HCT116 (cell line): Measurements from ENCODE around the gene KIRREL3. TPM values are rescaled to one million over a fixed set of nuclear protein-coding genes. Genes with fewer than 3 reads are reported as not detected.

Source experiments
- ATAC-seq: fragments of 200-7000 bp; cut with Tn5 transposase; 2 replicates; pipeline ENCODE4 v1.9.1; 2020; ENCODE audit warnings: mild to moderate bottlenecking, moderate library complexity
- BruUV-seq: library from RNA; stranded (reverse); fragments of 400-500 nt; replicated peaks from 2 replicates; lab custom pipeline; 2021; lab: Mats Ljungman, UMichigan
- CTCF ChIA-PET: fragments of 300-600 bp; sonication (Branson Sonifier 250); formaldehyde crosslinking; loops from one replicate; lab custom pipeline; 2021; ENCODE audit warnings: antibody characterized with exemption; lab: Charles Lee
- POLR2A ChIA-PET: fragments of 300-600, 350-600 bp; sonication (Branson Sonifier 250); formaldehyde crosslinking; loops from one replicate; lab custom pipeline; 2021; ENCODE audit warnings: antibody characterized with exemption; lab: Charles Lee
- RAD21 ChIA-PET, 2 experiments: fragments of 300-600 bp; sonication (Branson Sonifier 250); formaldehyde crosslinking; loops; one replicate each; lab custom pipeline; 2023; ENCODE audit warnings: low total read pairs in 2 of 2; ENCODE audit not compliant: uncharacterized antibody in 2 of 2, unreplicated experiment in 2 of 2, low non-redundant PET in 1 of 2; lab: Charles Lee
- DNase-seq: peaks from one replicate; pipeline ENCODE4 v3.0.0-alpha.2; 2010; ENCODE audit warnings: low read depth, low spot score
- H2AFZ ChIP-seq: fragments of 200-600 bp; shearing (Covaris generic), sonication (generic); 2 replicates; pipeline ENCODE4 v1.6.1; 2017; ENCODE audit warnings: low read depth, mixed run types, mixed read lengths, antibody characterized with exemption, low read length; ENCODE audit not compliant: poor library complexity, severe bottlenecking
- H3K27ac ChIP-seq: 2 replicates; pipeline ENCODE4 v1.5.1; 2012; ENCODE audit warnings: low read depth, low read length
- H3K27me3 ChIP-seq: fragments of 200-600 bp; sonication (generic); 2 replicates; pipeline ENCODE4 v1.6.1; 2016; ENCODE audit warnings: mixed run types, low read length, mixed read lengths; ENCODE audit not compliant: insufficient read depth
- H3K36me3 ChIP-seq, 2 experiments: fragments of 200-500 bp in 1 of 2; fragments of 200-600 bp in 1 of 2; sonication (Bioruptor generic) in 1 of 2; sonication (generic) in 1 of 2; 2 replicates each; pipeline versions ENCODE4 v1.5.1 to v1.6.1; 2014 to 2016; ENCODE audit warnings: low read length in 2 of 2, inconsistent platforms in 1 of 2, mixed read lengths in 1 of 2, mixed run types in 1 of 2; ENCODE audit not compliant: insufficient read depth in 2 of 2, control insufficient read depth in 1 of 2
- H3K4me1 ChIP-seq, 2 experiments: fragments of 200-600 bp in 1 of 2; sonication (generic) in 1 of 2; 2 replicates each; pipeline versions ENCODE4 v1.5.1 to v1.6.1; 2012 to 2017; ENCODE audit warnings: low read length in 2 of 2, inconsistent platforms in 1 of 2, mild to moderate bottlenecking in 1 of 2, mixed read lengths in 1 of 2, mixed run types in 1 of 2, moderate library complexity in 1 of 2; ENCODE audit not compliant: insufficient read depth in 2 of 2, control insufficient read depth in 1 of 2
- H3K4me2 ChIP-seq: fragments of 200-600 bp; sonication (generic); 2 replicates; pipeline ENCODE4 v1.6.1; 2017; ENCODE audit warnings: mixed run types, low read length, mixed read lengths
- H3K4me3 ChIP-seq, 2 experiments: fragments of 200-600 bp in 1 of 2; sonication (generic) in 1 of 2; replicated peaks in 1 of 2; 2 replicates each; pipeline ENCODE4 v1.5.1; 2011 to 2016; ENCODE audit warnings: low read length in 2 of 2, control low read depth in 1 of 2, low read depth in 1 of 2, mild to moderate bottlenecking in 1 of 2, mixed read lengths in 1 of 2, mixed run types in 1 of 2
- H3K79me2 ChIP-seq: fragments of 200-600 bp; sonication (generic); 2 replicates; pipeline ENCODE4 v1.6.1; 2017; ENCODE audit warnings: mild to moderate bottlenecking, mixed run types, low read length, moderate library complexity, mixed read lengths; ENCODE audit not compliant: insufficient read depth
- H3K9ac ChIP-seq: fragments of 200-600 bp; sonication (generic); 2 replicates; pipeline ENCODE4 v1.6.1; 2016; ENCODE audit warnings: low read length, mixed read lengths
- H3K9me2 ChIP-seq: fragments of 200-600 bp; sonication (generic), shearing (Covaris generic); 2 replicates; pipeline ENCODE4 v1.6.1; 2017; ENCODE audit warnings: mixed run types, mild to moderate bottlenecking, moderate library complexity; ENCODE audit not compliant: insufficient read depth
- H3K9me3 ChIP-seq, 2 experiments: fragments of 200-500 bp in 1 of 2; fragments of 200-600 bp in 1 of 2; sonication (Bioruptor generic) in 1 of 2; sonication (generic) in 1 of 2; 2 replicates each; pipeline ENCODE4 v1.6.1; 2014 to 2017; ENCODE audit warnings: low read length in 2 of 2, mixed read lengths in 2 of 2, inconsistent platforms in 1 of 2, low read depth in 1 of 2, mild to moderate bottlenecking in 1 of 2, mixed run types in 1 of 2, moderate library complexity in 1 of 2; ENCODE audit not compliant: control insufficient read depth in 1 of 2, insufficient read depth in 1 of 2
- H4K20me1 ChIP-seq: fragments of 200-600 bp; sonication (generic), shearing (Covaris generic); 2 replicates; pipeline ENCODE4 v1.6.1; 2017; ENCODE audit warnings: mixed run types, mild to moderate bottlenecking, moderate library complexity; ENCODE audit not compliant: insufficient read depth
- CTCF ChIP-seq, 3 experiments: fragments of 200-600 bp in 1 of 3; sonication (generic) in 1 of 3; IDR thresholded peaks in 2 of 3; conservative IDR thresholded peaks in 1 of 3; 2 replicates each; pipeline ENCODE4 v1.5.1; 2012 to 2017; ENCODE audit warnings: low read depth in 2 of 3, low read length in 2 of 3, antibody characterized with exemption in 1 of 3, borderline replicate concordance in 1 of 3, control low read depth in 1 of 3, mild to moderate bottlenecking in 1 of 3, mixed read lengths in 1 of 3, mixed run types in 1 of 3, moderate library complexity in 1 of 3; ENCODE audit not compliant: insufficient read depth in 1 of 3
- EZH2 ChIP-seq: fragments of 200-600 bp; sonication (generic); IDR thresholded peaks from 2 replicates; pipeline ENCODE4 v1.6.1; 2017; ENCODE audit warnings: antibody characterized with exemption, mixed run types
- JUND ChIP-seq: IDR thresholded peaks from 2 replicates; pipeline ENCODE4 v1.6.1; 2012
- YY1 ChIP-seq: IDR thresholded peaks from 2 replicates; pipeline ENCODE4 v1.6.1; 2011; ENCODE audit warnings: low read length, low read depth, moderate library complexity, mild to moderate bottlenecking; ENCODE audit not compliant: insufficient replicate concordance; ENCODE audit errors: extremely low read depth
- ZBTB33 ChIP-seq: IDR thresholded peaks from 2 replicates; pipeline ENCODE4 v1.6.1; 2011; ENCODE audit warnings: mild to moderate bottlenecking, low read length, moderate library complexity; ENCODE audit not compliant: insufficient replicate concordance; ENCODE audit errors: extremely low read depth
- ZFX ChIP-seq: fragments of 450-650 bp; IDR thresholded peaks from 2 replicates; pipeline ENCODE4 v1.6.1; 2017
- ZNF274 ChIP-seq: fragments of 200-500 bp; sonication (Bioruptor generic); IDR thresholded peaks from 2 replicates; pipeline ENCODE4 v1.6.1; 2014; ENCODE audit warnings: mild to moderate bottlenecking, low read depth, low read length, inconsistent platforms
- intact Hi-C: fragments of 100-400 bp; cut with micrococcal nuclease; formaldehyde crosslinking; loops from 2 replicates; pipeline ENCODE4 v1.10.0; 2022
- total RNA-seq: library from RNA; stranded (reverse); gene quantifications from one replicate; pipeline ENCODE4 v1.2.1, GENCODE V29; 2021; ENCODE audit not compliant: unreplicated experiment

The KIRREL3 gene
- total RNA-seq, 1 experiment from 2014 or later = not detected

- Histone ChIP-seq H3K9me3 (no peaks in the 10 kb centered on the region), H3K4me2 (no peak overlapping the region), H3K79me2 (no peaks in the 10 kb centered on the region), H3K4me3 (no peak overlapping the region), H3K36me3 (no peaks in the 10 kb centered on the region), H3K9me2 (no peaks in the 10 kb centered on the region), H3K4me1 (no peaks in the 10 kb centered on the region), H4K20me1 (no peaks in the 10 kb centered on the region), H3K27ac (no peak overlapping the region), H2AFZ (no peak overlapping the region), H3K9ac (no peak overlapping the region), H3K27me3 (peaks cover 3% of the 10 kb centered on the region; the same call in 1 of the 2 replicates)
- TF ChIP-seq ZFX = no peak
- TF ChIP-seq CTCF (IDR thresholded peaks at IDR 0.05 in 2 of 3, conservative IDR thresholded peaks at IDR 0.05 in 1 of 3; ENCODE audit: borderline replicate concordance in 1 of 3, insufficient read depth in 1 of 3, low read depth in 2 of 3, low read length in 2 of 3) = no peak
- no peak for TF ChIP-seq ZBTB33
- TF ChIP-seq ZNF274 = no peak
- TF ChIP-seq YY1 = no peak
- TF ChIP-seq EZH2 = no peak
- no peak for TF ChIP-seq JUND
- intact Hi-C loops = no loop called here
- ATAC-seq (no peak), DNase-seq (no peak)
- ChIA-PET CTCF (no interaction called here), POLR2A (no interaction called here), RAD21 (no interaction called here)
- BruUV-seq = no TSS peak
Measured at GRCh38 chr11:126754591-126755426, 245.8 kb downstream of the KIRREL3 start.
